Measurements from ENCODE around the gene MEOX2. TPM values are rescaled to one million over a fixed set of nuclear protein-coding genes. Genes with fewer than 3 reads are reported as not detected.

MEOX2 gene
- total RNA-seq, 2 experiments from 2014 or later, result not detected

- CTCF ChIA-PET, result no interaction called here
- intact Hi-C loops (cut with micrococcal nuclease), result no loop called here
- Mint-ChIP-seq H3K27ac (no peak overlapping the region), H3K27me3 (no peaks in the 10 kb centered on the region), H3K4me1 (ENCODE audit: low read depth) (no peaks in the 10 kb centered on the region), H3K9me3 (peaks cover 9% of the 10 kb centered on the region), H3K36me3 (no peaks in the 10 kb centered on the region), H3K4me3 (no peak overlapping the region)
- no peak for DNase-seq
- POLR2A ChIA-PET, result no interaction called here
Observed at GRCh38 chr7:15566476-15566875, 120.0 kb downstream of the MEOX2 start.

- no peak within 1 kb of the TSS for H3K4me3 Mint-ChIP-seq
- CTCF ChIA-PET, result no interaction called here
- H3K4me1 Mint-ChIP-seq (ENCODE audit: low read depth), result no peaks in the 10 kb centered on the region
- intact Hi-C loops (cut with micrococcal nuclease), result no loop called here
- POLR2A ChIA-PET, result no interaction called here
- H3K36me3 Mint-ChIP-seq, result no peaks in the 10 kb centered on the region
- no peak for DNase-seq
- H3K27me3 Mint-ChIP-seq, result no peaks in the 10 kb centered on the region
- H3K9me3 Mint-ChIP-seq, result no peaks in the 10 kb centered on the region
- H3K27ac Mint-ChIP-seq, result no peak within 1 kb of the TSS
Observed at GRCh38 chr7:15561835-15562234, 124.6 kb downstream of the MEOX2 start, which contains the start of gene AGMO. TSS of gene AGMO (minus strand) at chr7:15562015.

Other genes starting within 250 kb of the MEOX2 start
- gene AGMO, start 124.7 kb downstream of the MEOX2 start, total RNA-seq, result not detected